HG03064 (cell line): ENCODE results near the gene PIP4K2A.
"Not testable (repeated sequence)": the region's sequence is repeated elsewhere in the genome, so short reads cannot be mapped to it uniquely, and the experiment has no call there.

Source experiments
- ATAC-seq: cut with Tn5 transposase; IDR thresholded peaks from one replicate; pipeline ENCODE4 v1.9.1; 2021; ENCODE audit warnings: low read depth; ENCODE audit not compliant: unreplicated experiment

Gene PIP4K2A

DNA sequence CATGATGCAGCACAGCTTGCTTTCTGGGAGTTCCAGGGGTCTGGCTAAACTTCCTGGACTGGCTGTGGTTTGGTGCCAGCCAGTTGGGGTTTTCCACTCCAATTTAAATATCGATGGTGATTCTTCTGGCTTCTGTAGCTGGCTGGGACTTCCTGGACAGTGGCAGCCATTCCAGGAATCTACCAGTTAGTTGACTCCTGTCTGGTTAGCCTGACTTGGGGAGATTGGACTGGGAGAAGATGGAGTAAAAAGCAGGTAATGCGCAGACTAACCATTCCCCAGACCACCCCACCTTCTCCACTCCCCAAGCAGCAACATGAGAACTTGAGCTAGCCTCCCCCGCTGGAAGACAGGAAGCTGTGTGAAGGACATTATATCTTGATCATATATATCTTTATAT is 6.3 kb upstream of the PIP4K2A start:
- ATAC-seq: no peak

DNA sequence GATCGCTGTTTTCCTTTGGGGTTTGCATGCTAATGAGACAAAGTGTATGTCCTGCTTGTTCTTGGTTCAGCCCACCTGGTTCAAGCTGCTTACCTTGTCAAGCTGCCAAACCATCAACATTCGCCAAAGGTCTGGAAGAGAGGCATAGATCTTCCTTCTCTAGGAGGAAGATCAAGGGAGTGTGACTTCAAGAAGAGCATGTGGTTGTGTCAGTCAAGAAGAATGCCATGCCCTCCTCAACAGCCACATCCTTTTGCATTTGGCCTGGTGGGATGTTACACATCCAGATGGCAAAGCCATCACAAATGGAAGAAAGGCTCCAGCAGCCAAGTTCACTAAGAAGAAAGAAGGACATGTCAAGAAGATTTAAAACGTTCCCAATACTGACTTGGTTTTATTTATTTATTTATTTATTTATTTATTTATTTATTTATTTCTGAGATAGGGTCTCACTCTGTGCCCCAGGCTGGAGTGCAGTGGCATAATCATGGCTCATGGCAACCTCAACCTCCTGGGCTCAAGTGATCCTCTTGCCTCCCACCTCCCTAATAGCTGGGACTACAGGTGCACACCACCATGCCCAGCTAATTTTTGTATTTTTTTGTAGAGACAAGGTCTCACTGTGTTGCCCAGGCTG is 5.1 kb upstream of the PIP4K2A start:
- no peak for ATAC-seq

DNA sequence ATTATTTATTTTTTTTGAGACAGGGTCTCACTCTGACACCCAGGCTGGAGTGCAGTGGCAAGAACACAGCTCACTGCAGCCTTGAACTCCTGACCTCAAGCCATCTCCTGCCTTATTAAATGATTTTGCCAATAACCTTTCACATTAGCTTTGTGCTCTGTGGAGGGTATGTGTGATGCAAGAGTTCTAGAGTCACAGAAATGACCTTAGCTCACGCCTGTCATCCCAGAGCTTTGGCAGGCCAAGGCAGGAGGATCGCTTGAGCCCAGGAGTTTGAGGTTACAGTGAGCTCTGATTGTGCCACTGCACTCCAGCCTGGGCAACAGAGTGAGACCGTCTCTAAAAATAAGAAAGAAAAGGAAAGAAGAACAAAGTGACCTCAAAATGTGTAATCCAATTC is 4.3 kb upstream of the PIP4K2A start:
- ATAC-seq: not testable (repeated sequence)

DNA sequence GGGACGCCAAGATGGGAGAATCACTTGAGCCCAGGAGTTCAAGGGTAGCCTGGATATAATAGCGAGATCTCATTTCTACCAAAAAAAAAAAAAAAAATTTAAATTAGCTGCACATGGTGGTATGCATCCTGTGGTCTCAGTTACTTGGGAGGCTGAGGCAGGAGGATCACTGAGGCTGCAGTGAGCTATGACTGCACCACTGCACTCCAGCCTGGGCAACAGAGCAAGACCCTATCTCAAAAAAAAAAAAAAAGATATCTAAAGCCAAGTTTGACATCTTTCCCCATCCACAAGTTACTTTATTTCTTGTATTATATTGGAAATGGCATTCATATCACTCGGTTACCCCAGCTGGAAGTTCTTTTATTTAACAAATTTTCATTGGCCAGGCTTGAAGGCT is 3.4 kb upstream of the PIP4K2A start:
- ATAC-seq: no peak

DNA sequence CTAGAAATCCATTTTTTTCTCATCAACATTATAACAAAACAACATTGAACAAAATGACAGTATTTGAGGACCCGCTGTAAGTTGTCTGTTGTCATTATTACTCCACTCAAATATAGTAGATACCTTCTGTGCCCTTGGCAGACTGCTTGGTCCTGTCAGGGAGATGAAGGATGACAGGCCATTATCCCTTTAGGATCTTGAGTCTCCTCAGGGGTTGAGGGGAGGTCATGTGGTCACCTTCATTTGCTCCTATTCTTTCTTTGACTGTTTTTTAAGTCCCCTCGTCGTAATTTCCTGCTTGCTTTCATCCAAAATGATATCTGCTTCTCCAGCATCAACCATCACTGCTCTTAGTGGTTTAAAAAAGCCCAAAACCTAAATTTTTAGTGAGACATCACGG is 2.6 kb upstream of the PIP4K2A start:
- no peak for ATAC-seq

DNA sequence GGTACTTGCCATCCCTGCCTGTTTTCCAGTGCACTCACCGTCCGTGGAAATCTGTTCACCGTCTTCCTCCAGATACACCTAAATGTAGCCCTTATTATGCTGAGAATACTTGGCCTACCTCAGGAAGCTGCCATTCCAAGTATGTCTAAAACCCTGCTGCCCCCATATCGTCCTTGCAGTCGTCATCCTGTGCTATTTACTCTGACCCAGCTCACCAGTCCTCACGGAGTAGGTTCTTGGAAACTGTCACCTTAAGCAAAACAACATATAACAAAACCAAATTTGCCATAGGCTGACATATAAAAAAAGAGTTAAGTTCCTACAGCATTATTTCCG is 880 bp upstream of the PIP4K2A start:
- ATAC-seq: no peak

DNA sequence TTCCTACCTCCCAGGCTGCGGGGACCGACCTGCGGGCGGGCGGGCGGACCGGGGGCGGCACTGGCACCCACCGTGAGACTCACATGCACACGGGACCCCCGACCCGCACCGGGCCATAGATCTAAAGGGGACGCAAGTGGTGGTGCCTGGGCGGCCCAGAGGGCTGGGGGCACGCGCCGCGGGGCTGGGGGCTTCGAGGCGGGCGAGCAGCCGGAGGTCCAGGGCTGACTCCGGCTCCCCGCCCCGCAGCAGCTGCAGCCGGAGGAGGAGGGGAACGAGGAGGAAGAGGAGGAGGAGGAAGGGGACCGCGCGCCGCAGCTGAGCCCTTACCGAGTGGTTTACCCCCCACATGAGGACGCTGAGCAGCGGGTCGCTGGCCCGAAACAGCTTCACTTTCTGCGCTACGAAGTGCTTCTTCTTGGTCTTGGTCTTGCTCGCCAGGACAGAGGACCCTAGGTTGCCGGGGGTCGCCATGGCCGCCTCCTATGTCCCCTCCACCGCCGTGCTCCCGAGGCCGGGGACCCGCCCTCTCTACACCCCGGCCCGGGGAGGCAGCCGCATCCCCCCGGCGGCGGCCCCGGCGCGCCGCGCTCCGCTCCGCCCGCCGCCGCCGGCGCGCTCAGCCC is 412 bp downstream of the PIP4K2A start:
- peak; percentile 30 for ATAC-seq

DNA sequence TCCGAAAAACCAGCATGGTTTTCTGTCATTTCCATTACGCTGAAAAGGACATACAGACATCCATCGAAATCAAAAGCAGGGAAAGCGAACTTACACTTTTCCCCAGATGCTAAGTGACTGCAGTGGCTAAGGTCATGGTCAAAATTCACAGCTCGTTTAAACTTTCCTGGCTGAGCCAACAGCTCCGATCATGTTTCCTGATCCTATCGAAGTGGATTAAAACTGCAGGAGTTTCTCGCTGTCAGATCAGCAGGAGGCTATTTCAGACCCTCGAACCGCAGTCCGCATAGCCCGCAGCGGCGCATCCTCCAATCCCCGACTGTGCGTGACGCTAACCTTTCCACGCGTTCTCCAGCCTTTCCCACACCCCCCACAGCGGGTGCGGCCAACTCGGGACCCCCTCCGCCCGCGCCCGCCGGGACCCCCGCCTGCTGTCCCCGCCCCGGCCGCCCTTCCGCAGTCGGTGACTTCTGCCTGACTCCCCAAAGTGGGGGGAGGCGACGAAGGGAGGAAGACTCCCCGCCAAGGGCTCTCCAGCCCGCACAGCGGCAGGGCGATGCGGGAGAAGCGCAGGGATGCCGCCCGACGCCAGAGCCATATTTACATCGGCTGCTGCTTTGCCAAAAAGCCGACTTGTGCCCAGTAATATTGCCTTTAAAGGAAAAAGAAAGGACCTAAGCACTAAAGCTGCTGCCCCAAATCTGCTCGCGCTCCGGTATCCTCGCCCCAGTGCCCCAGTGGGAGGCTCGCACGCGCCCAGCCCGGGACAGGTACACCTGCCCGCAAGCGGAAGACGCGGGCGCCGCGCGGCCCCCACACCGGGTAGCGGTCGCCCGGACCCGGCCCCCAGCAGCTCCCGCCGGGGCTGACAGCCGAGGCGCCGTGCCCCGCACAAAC is 1.2 kb downstream of the PIP4K2A start:
- ATAC-seq: peak; percentile 30

DNA sequence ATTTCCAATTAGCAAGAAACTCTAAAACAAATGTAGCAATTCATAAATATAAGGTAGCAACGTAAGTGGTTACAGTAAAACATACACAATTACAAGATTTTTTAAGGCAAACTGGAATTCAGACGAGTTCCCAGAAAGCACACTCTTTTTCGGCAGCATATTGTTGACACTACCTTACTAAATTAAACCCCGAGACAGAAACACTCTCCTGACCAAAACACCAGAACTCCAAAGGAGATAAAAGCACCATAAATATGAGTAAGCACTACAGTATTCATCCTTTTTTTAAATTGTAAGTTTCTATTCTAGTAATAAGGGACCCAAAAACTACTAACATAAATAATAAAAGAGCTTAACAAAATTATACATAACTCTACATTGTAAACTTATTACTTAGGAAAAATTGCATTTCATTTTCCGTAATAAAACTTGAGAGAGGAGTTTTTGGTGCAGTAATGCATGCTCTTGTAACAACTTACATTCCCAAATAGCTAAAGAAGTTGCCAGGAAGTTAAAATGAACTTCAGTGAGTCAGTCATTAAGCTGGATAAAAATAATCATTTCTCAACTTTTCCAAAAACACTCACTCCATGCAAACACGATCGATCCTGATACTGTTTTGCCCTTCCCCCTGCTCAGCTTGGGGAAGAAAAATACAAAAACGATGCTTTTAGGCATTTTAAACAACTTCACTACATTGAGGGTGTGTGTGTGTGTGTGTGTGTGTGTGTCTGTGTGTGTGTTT is 2.0 kb downstream of the PIP4K2A start:
- no peak for ATAC-seq

DNA sequence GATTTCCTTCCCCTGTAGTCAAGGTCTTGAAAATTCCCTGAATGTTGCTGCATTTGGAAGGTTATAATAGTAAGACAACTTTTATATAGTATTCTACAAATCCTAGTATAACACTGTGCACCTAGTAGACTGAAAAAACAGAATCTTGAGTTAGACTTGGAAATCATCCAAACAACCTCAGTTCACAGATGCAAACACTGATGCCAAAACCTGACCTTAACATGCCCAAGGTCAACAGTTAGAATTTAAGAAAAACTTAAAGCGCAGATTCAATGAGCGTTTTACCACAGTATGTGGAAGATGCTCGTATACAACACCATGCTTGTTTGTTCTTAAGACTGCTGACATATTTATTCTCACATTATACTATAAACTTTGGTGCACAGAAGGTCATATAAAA is 3.0 kb downstream of the PIP4K2A start:
- ATAC-seq: no peak

DNA sequence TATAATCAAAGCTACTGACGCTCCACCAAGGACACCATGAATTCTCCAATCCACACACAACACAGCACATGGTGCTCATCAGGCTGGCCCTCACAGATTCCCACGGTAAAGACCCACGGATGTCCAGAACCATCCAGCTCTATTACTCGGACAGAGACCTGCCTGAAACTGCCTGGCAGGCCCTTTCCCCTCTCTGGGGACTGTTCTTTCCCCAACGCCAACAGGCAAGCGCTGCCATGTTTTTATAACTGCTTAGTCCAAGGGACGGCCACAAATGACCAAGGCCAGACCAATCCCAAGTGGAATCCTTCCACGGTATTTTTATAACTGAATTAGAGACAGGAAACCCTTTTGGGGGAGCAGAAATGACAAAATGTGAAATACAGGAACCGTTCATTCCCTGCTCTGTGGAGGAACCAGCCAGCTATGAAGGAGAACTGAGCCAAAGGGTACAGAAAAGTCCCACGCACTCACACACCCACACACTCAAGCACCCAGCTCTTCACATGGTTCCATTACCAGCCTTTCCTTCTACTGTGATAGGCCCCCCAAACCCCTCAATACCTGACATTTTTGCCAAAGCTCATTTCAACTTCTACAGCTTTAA is 4.1 kb downstream of the PIP4K2A start:
- ATAC-seq: no peak

DNA sequence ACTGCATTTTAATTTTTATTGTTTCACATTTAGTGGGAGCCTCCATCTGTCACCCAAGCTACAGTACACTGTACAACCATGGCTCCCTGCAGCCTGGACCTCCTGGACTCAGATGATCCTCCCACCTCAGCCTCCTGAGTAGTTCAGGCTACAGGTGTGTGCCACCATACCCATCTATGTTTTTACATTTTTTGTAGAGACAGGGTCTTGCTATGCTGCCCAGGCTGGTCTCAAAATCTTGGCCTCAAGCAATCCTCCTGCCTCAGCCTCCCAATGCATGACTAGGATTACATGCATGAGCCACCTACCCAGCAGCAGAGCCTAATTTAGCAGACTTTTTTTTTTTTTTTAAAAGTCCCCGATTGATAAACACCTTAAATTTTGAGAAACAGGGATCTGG is 5.6 kb downstream of the PIP4K2A start:
- no peak for ATAC-seq

DNA sequence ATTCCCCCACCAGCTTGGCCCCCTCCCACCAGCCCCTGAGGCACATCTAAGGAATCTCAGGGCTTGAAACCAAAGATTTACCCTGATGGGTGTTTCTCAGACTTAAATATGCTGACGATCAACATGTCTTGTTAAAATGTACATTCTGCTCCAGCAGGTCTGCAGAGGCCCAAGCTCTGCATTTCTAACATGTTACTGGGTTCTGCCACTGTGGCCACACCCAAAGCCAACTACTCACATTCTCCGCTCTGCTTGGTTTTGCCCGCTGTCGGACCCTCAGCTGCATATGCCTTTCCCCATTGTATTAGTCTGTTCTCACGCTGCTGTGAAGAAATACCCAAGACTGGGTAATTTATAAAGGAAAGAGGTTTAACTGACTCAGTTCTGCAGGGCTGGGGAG is 8.9 kb downstream of the PIP4K2A start:
- no peak for ATAC-seq

DNA sequence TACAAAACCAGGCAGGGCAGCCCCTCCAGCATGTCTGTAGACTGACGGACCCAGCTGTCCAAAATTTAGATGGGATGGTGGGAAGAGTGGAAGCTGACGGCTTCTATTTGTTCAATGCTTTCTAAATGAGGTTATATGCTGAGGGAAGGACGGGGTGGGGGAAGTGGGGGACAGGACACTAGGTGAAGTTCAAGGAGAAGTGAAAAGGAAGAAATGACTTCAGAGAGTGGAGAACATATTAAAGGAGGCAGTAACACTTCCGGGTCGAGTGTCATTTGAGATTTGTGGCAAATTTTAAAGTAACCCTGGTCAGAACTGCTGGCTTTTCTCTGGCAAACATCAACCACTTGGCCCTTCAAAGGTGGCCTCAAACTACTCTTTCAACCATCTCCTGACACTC is 9.4 kb downstream of the PIP4K2A start:
- ATAC-seq: peak; percentile 23

DNA sequence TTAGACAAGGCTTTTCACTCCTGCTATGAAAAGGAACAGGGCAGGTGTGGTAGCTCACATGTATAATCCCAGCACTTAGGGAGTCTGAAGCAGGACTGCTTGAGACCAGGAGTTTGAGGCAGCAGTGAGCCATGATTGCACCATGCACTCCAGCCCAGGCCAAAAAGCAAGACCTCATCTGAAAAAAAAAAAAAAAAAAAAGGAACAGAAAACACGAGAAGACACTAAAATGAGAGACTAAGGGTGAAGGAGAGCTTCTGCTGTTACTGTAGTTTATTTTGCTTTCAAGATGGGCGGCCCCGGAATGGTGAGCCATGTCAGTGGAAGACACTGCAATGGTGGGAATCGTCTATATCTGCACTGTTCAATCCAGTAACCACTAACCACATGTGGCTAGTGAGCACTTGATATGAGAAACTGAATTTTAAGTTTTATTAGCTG is 9.9 kb downstream of the PIP4K2A start:
- ATAC-seq: peak; percentile 41

DNA sequence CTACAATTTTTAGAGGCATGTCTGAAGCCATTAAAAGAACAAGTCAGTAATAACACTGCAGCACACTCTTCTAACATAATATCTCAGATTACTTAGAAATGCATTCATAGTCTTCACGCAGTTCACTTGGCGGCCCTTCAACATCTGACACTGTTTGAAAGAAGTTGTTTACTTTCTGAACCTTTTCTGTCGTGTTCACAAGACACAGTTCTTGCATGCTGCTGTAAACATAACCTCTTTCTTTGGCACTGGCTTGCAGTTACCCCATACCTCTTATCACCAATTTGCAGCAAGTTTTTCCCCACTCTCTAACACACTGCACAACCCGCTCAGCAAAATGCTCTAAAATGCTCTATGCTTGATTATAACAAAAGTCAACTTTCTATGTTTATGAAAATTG is 12.0 kb downstream of the PIP4K2A start:
- no peak for ATAC-seq

DNA sequence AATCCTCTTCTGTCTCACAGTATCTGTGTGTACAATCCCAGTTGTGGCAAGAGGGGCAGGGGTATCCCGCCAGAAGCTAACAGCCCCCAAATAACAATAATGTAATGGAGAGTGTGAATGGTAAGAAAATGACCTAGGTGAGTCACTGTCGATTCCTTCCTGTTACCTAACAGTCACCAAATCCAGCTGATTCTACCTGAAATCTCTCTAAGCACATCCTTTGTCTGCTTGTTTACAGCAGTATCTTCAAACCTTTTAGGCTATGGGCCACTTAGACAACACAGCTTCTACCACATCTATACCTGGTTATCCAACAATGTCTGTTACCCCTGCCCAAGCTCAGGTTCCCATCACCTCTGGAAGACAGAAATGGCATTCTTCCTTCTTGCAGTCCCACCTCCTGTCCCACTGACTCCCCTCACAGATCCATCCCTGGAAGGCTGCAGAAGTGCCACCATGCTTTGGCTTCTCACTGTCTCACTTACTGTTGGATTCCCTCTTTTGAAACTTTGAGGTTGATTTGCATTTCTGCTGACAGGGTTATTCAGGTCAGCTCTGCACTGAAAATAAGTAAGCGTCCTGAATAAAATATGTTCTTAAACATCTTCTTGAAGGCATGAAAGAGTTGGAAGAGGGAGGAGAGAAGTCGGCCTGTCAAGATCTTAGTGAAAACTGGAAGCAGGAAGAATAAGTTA is 13.1 kb downstream of the PIP4K2A start:
- no peak for ATAC-seq

DNA sequence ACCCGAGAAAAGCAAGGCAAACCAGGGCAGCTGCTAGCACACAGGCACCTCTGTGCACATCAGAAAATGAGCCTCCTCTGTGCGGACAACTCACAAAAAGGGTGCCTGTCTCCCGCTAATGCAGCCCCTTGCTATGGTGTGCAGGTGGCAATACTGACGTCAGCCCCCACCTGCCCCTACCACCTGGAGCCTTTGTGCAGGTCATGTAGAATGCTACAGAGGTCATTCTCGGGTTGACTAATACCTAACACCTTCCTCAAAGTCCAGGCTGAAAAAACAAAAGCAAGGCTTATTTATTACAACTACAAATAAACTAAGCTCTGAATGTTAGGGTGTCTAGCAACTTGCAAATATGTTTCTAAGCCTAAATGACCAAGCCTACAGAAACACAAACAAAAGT is 13.9 kb downstream of the PIP4K2A start:
- no peak for ATAC-seq

DNA sequence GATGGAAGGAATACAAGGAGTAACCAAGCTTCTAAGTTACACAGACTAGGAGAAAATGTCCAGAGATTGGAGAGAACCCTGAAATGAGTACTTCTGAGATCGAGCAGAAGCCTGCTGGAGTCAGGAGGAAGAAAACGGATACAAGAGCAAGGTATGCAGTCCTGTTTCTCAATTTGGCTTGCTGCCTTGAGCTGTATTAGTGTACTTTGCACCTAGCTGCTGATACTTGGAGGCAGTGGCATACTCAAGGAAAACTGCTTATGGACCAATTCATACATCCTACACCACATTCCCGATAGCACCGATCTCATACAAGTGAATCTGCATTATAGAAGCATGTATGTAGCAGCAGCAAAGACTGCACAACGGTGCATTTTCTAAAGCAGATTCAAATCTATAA is 14.4 kb downstream of the PIP4K2A start:
- ATAC-seq: no peak

DNA sequence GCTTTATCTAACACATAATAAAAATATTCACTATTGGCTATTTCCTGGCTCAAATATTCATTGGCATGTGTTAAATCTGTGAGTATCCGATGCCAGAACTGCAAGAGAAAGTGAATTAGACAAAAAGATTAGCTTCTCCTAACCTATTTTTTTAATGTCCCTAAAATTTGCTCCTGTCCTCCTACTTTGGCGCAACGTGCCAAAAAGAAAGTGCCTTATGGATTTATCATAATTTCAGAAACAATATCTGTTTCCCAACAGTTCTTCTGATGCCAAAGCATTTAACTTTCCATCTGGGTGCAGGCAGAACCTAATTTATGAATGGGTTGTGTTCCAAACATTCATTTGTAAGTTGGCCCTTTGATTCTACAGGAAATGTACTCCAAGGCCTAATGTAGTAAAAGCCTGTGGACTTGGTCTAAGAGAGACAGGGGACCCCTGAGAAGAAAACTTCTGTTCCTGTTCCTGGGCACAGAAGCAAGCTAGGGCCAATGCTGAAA is 15.4 kb downstream of the PIP4K2A start:
- no peak for ATAC-seq
